Right ventricle myocardium inferior (tissue), 1 donor: ENCODE measurements around the gene OR2B6. TPM values are rescaled to one million over a fixed set of nuclear protein-coding genes. Genes with fewer than 3 reads are reported as not detected.
"Not testable (repeated sequence)": the region's sequence is repeated elsewhere in the genome, so short reads cannot be mapped to it uniquely, and the experiment has no call there.

Experiments used
- ATAC-seq: fragments of 200-7000 bp; cut with Tn5 transposase; one replicate; pipeline ENCODE4 v1.9.1; 2020; ENCODE audit warnings: mild to moderate bottlenecking, moderate library complexity
- DNase-seq: peaks from one replicate; pipeline ENCODE4 v3.0.0; 2021; ENCODE audit errors: missing footprints
- intact Hi-C: fragments of 100-400 bp; cut with DNase I; formaldehyde crosslinking; loops from one replicate; pipeline ENCODE4 v1.11.0; 2022
- long read RNA-seq: library from polyadenylated mRNA; unstranded; transcript quantifications from one replicate; pipeline ENCODE4 v2.0.0, GENCODE V29; 2021
- total RNA-seq: library from RNA; stranded (reverse); fragmentation: NEBNext Ultra II Directional; extraction: Animal tissue kit (Norgen Biotek cat#: 25700); gene quantifications from one replicate; pipeline ENCODE4 v1.2.1, GENCODE V29; 2021
- donor health status: DM: no; HTN: yes; CAD: no; lungs with severe emphysema.

OR2B6 gene
- total RNA-seq: not detected
- long read RNA-seq: 0 reads

GRCh38 chr6:27956941-27957340 lies at the start of gene OR2B6:
Gene OR2B6, plus strand, starts transcription at chr6:27957241. Its CDS starts 0 bp downstream, at chr6:27957241.
- intact Hi-C loops: no loop called here
- DNase-seq (no peak), ATAC-seq (no peak)

DNA sequence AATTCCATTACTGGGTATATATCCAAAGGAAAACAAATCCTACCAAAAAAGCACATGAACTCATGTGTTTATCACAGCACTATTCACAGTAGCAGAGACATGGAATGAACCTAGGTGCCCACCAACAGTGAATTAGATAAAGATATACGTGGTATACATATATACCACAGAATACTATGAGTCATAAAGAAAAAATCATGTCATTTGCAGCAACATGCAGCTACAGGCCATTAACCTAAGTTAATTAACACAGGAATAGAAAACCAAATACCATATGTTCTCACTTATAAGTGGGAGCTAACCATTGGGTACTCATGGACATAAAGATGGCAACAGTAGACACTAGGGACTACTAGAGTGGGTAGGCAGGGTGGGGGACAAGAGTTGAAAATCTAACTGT lies 49.0 kb upstream of the OR2B6 start:
- no peak for ATAC-seq
- no peak for DNase-seq
- intact Hi-C loops: no loop called here

- DNase-seq (no peak), ATAC-seq (no peak)
- intact Hi-C loops: no loop called here
These were observed 45.0 kb upstream of the OR2B6 start, which contains the start of gene OR2B2 for GRCh38 chr6:27911956-27912446. Gene OR2B2, minus strand, starts transcription at chr6:27912396. Its CDS starts 77 bp downstream, at chr6:27912319.

- DNase-seq: no peak
- ATAC-seq: no peak
- intact Hi-C loops: no loop called here
These were observed 34.1 kb upstream of the OR2B6 start for GRCh38 chr6:27922949-27923348.

DNA sequence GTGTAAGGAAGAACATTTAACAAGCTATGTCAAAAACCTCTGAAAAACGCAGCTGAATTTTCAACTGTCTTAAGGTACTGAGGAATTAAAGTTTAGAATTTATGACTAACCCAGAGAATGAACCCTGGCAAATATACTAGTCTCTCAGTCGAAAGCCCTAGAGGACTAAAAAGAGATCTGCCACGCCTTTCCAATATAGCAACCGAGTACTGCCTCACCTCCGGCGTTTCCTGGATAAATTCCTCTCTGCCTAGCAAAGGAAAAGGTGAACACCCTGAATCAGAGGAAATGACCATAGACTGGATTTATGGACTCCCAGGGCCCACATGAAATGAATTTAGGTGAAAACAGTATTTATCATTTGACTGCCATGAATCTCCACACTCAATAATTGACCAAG lies 32.9 kb upstream of the OR2B6 start:
- intact Hi-C loops: no loop called here
- DNase-seq (no peak), ATAC-seq (no peak)

GRCh38 chr6:27928041-27928440 lies 29.0 kb upstream of the OR2B6 start:
- ATAC-seq, DNase-seq, intact Hi-C loops: not testable (repeated sequence)

- intact Hi-C loops, ATAC-seq, DNase-seq: not testable (repeated sequence)
These were observed 27.1 kb upstream of the OR2B6 start for GRCh38 chr6:27929930-27930329.

DNA sequence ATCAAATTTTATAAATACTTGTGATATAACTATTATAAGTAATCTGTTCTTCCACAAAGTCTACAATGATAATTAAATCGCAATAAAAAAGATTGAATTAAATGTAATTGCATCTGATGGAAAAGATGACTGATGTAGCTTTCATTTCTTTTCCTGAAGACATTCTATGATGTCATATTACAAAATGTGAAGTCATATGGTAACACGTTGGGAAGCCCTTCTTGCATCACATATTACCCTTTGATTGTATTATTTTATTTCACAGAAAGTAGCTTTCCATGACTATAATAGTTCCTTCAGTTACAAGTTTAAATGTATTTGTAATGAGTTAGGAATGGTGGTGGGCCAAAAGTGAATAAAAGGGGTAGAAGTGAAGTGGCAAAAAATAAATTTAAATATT lies 25.8 kb upstream of the OR2B6 start:
- no peak for DNase-seq
- intact Hi-C loops: no loop called here
- no peak for ATAC-seq

GRCh38 chr6:27940766-27941165 lies 16.3 kb upstream of the OR2B6 start:
- intact Hi-C loops: no loop called here

DNA sequence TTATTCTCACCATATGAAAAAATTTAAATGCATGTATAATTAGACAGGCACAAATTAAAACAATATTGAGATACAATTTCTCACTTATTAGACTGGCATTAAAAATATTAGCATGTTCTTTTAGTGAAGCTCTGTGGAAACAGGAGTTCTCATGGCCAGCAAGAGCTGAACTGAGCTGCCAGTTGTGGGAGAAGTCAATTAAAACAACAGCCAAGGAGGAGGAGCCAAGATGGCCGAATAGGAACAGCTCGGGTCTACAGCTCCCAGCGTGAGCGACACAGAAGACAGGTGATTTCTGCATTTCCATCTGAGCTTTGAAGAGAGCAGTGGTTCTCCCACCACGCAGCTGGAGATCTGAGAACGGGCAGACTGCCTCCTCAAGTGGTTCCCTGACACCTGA lies 14.0 kb upstream of the OR2B6 start:
- ATAC-seq, DNase-seq, intact Hi-C loops: not testable (repeated sequence)

More at GRCh38 chr6:27940766-27941165, 16.3 kb upstream of the OR2B6 start:
- ATAC-seq: no peak
- DNase-seq: no peak

GRCh38 chr6:27948237-27948636 lies 8.8 kb upstream of the OR2B6 start:
- intact Hi-C loops: no loop called here
- no peak for DNase-seq

GRCh38 chr6:27951040-27951439 lies 6.0 kb upstream of the OR2B6 start:
- ATAC-seq (no peak), DNase-seq (no peak)
- intact Hi-C loops: no loop called here

More at GRCh38 chr6:27948237-27948636, 8.8 kb upstream of the OR2B6 start:
- no peak for ATAC-seq

- no peak for ATAC-seq
These were observed 475 bp downstream of the OR2B6 start for GRCh38 chr6:27957516-27957915.

DNA sequence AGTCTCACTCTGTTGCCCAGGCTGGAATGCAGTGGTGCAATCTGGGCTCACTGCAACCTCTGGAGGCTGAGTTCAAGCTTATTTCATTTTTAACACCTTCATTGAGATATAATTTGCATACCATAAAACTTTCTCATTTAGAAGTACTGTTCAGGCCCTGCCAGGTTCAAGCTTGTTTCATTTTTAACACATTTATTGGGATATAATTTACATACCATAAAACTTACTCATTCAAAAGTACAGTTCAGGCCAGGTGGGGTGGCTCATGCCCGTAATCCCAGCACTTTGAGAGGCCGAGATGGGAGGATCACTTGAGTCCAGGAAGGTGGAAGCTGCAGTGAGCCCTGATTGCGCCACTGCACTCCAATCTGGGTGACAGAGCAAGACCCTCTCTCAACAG lies 5.5 kb downstream of the OR2B6 start:
- DNase-seq: no peak
- no peak for ATAC-seq
- intact Hi-C loops: no loop called here

More at GRCh38 chr6:27957516-27957915, 475 bp downstream of the OR2B6 start:
- intact Hi-C loops: no loop called here
- DNase-seq: no peak

GRCh38 chr6:27966044-27966443 lies 9.0 kb downstream of the OR2B6 start:
- intact Hi-C loops: no loop called here
- ATAC-seq (no peak), DNase-seq (no peak)

DNA sequence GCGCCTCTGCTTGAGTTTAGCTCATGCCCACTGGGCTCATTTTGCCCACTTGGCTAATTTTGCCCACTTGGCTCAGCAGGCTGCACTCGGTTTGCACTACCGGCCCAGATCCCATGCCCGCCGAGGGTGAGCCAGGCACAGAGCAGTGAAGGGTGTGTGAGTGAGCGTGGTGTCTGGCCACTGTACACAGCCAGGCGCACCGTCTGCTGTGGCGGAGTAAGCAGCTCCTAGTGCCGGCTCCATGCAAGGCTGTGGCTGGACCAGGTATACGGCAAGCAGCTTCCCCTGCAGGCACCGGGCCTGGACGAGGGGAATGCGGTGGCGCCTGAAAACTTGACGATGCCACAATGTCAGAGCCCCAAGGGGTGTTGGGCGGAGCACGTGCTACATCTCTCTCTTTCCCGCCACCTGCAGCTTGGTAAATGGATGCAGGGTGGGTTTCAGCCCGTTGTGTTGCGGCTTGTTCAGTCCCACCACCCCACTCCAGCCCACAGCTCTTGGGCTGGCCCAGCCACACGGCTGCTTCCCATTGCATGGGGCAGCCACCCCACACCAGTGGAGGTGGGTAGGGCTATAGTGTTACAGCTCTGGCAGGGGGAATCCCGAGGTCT lies 9.9 kb downstream of the OR2B6 start:
- DNase-seq: no peak
- ATAC-seq: no peak
- intact Hi-C loops: no loop called here

DNA sequence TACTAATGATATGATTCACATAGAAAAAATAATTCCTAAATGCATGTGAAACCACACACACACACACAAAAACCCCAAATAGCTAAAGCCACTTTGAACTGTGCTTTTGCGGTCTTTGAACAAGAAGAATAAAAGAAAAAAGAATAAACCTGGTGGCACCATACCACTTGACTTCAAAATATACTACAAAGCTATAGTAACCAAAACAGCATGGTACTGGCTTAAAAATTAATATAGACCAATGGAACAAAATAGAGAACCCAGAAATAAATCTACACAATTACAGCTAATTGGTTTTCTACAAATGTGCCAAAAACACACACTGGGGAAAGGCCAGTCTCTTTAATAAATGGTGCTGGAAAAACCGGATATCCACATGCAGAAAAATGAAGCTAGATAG lies 13.4 kb downstream of the OR2B6 start:
- DNase-seq: no peak
- intact Hi-C loops: no loop called here
- ATAC-seq: no peak

DNA sequence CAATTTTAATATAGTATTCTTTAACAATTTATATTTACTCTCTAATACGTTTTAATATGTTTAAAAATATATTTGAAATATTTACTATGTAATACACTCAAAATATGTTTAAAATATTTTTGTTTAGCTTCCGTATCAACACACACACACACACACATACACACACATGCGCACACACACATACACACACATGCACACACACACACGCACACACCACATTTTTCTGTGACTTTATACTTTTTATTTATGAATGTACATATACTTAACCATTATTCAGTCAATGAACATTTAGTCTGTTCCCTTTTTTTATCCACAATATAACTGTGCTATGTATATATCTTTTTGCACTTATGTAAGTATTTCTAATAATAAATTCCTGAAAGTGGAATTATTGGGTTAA lies 15.7 kb downstream of the OR2B6 start:
- intact Hi-C loops: no loop called here
- DNase-seq (no peak), ATAC-seq (no peak)

GRCh38 chr6:27977387-27977786 lies 20.3 kb downstream of the OR2B6 start:
- DNase-seq: no peak
- intact Hi-C loops: no loop called here
- ATAC-seq: no peak

DNA sequence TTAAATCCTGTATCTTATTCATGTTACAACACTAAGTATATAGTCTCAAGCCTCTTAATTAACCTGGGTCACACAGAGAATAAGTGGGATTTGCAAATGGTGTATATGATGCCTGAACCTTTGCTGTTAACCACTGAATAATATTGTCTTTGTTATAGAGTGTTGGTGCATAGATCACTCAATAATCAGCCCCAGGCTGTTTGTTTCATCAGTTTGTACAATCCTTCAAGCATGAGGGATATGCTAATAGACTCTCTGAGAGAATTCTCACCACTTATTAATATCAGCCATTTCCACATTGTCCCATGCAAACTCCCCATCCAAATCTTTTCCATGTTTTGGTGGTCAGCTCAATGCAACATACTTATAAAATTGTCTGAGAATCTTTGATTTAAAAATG lies 21.7 kb downstream of the OR2B6 start:
- ATAC-seq (no peak), DNase-seq (no peak)
- intact Hi-C loops: no loop called here

DNA sequence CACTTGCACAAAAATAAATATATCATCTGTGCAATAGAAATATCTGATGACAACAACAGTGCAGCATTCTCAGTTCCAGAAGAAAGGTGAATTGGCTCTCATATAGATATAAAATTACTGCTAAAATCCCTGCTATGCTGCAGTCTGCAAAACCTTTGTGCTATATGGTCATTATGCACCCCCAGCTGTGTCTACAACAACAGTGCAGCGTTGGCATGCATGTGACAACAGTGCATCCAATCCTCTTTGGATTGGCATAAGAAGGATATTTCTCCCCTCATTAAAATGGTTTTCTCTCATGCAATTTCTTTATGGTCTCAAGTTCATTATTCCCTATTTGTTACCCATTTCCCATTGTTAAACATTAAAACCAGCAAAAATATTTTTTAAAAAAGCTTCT lies 23.1 kb downstream of the OR2B6 start:
- ATAC-seq: no peak
- intact Hi-C loops: no loop called here
- no peak for DNase-seq
